ENCODE measurements around the gene COA1.

- TF ChIP-seq, protein P1, sequence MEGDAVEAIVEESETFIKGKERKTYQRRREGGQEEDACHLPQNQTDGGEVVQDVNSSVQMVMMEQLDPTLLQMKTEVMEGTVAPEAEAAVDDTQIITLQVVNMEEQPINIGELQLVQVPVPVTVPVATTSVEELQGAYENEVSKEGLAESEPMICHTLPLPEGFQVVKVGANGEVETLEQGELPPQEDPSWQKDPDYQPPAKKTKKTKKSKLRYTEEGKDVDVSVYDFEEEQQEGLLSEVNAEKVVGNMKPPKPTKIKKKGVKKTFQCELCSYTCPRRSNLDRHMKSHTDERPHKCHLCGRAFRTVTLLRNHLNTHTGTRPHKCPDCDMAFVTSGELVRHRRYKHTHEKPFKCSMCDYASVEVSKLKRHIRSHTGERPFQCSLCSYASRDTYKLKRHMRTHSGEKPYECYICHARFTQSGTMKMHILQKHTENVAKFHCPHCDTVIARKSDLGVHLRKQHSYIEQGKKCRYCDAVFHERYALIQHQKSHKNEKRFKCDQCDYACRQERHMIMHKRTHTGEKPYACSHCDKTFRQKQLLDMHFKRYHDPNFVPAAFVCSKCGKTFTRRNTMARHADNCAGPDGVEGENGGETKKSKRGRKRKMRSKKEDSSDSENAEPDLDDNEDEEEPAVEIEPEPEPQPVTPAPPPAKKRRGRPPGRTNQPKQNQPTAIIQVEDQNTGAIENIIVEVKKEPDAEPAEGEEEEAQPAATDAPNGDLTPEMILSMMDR (IDR thresholded peaks at IDR 0.05), result no peak
- no peak for TF ChIP-seq POLR2AphosphoS5 (IDR thresholded peaks at IDR 0.05)
Measured at GRCh38 chr7:43769281-43769680, 40.0 kb upstream of the COA1 start.
